ENCODE results near the gene UBE3A. TPM values are rescaled to one million over a fixed set of nuclear protein-coding genes. Genes with fewer than 3 reads are reported as not detected.
A peak's percentile ranks its signal among the peaks of the same experiment; 100 is the strongest.

The UBE3A gene
- total and polyA plus RNA-seq, 10 donors = 12.2 to 111 (median 96.4) TPM

DNA sequence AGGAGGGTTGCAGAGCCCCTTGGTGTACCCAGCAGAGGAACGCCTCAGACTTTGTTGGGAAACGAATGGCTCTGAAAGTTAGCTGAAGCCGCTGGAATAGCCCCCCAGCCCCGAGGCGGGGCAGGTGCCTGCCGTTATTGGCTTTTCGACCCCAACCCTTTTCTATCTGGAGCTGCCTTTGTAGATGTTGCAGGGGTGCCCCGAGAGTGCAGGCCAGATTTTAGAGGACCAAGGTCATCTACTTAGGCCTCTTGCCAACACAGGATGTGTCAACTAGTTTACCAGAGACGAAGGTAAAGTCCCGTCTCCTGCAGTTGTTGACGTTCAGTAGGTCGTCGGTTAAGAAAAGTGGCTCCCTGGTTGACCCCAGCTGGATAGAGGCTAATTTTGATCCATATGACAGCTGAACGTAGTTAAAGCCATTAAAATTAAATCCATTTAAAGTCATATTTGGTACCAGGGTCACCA is 579 bp upstream of the UBE3A start:
- intact Hi-C loops (cut with DNase I; ENCODE audit: low total_unique reads) = no loop called here
- WGBS, 5 donors = 6 to 10% (median 7%) methylated on average over 12 to 14 of the region's 14 CpGs
- Histone ChIP-seq H3K36me3 (no peaks in the 10 kb centered on the region), H3K4me1 (peaks cover 11 to 48% (median 37%) of the 10 kb centered on the region in 6 donors), H3K9me3 (no peaks in the 10 kb centered on the region), H3K27me3 (replicated peaks in 1 of 7) (no peaks in the 10 kb centered on the region), H3K27ac (peak overlapping the region; percentile 92 to 99 (median 97)), H3K4me3 (peak overlapping the region; percentile 52 to 99 (median 92))
- no peak for TF ChIP-seq POLR2A (IDR thresholded peaks at IDR 0.05)
- TF ChIP-seq, protein P1, sequence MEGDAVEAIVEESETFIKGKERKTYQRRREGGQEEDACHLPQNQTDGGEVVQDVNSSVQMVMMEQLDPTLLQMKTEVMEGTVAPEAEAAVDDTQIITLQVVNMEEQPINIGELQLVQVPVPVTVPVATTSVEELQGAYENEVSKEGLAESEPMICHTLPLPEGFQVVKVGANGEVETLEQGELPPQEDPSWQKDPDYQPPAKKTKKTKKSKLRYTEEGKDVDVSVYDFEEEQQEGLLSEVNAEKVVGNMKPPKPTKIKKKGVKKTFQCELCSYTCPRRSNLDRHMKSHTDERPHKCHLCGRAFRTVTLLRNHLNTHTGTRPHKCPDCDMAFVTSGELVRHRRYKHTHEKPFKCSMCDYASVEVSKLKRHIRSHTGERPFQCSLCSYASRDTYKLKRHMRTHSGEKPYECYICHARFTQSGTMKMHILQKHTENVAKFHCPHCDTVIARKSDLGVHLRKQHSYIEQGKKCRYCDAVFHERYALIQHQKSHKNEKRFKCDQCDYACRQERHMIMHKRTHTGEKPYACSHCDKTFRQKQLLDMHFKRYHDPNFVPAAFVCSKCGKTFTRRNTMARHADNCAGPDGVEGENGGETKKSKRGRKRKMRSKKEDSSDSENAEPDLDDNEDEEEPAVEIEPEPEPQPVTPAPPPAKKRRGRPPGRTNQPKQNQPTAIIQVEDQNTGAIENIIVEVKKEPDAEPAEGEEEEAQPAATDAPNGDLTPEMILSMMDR (IDR thresholded peaks at IDR 0.05 in 8 of 11, conservative IDR thresholded peaks at IDR 0.05 in 3 of 11) = peak in 1 of 11 experiments; percentile 4
- DNase-seq = no peak

- peak overlapping the region; percentile 65 to 99 (median 92) for H3K4me3 ChIP-seq
- peaks cover 12 to 62% (median 50%) of the 10 kb centered on the region in 6 donors for H3K4me1 ChIP-seq
- H3K27ac ChIP-seq = peak overlapping the region; percentile 92 to 99 (median 97)
- DNase-seq = peak; percentile 93
- intact Hi-C loops (cut with DNase I; ENCODE audit: low total_unique reads) = no loop called here
- H3K9me3 ChIP-seq = no peaks in the 10 kb centered on the region
- no peak for TF ChIP-seq POLR2A (IDR thresholded peaks at IDR 0.05)
- TF ChIP-seq, protein P1 (IDR thresholded peaks at IDR 0.05 in 8 of 11, conservative IDR thresholded peaks at IDR 0.05 in 3 of 11) = peak in 8 of 11 experiments; percentile 8 to 59 (median 32)
- TF ChIP-seq POLR2AphosphoS5 (IDR thresholded peaks at IDR 0.05) = peak in 2 of 3 donors; percentile 19 to 26
- 0 to 2% (median 0%) methylated on average over 24 to 67 of the region's 67 CpGs for WGBS, 5 donors
- no peaks in the 10 kb centered on the region for H3K27me3 ChIP-seq (replicated peaks in 1 of 7)
- H3K36me3 ChIP-seq = no peaks in the 10 kb centered on the region
Measured at GRCh38 chr15:25437777-25438600, 835 bp downstream of the UBE3A start.

- Histone ChIP-seq H3K4me3 (peak overlapping the region in 3 of 8 donors; percentile 19 to 99 (median 94)), H3K27ac (no peak overlapping the region), H3K27me3 (replicated peaks in 1 of 7) (no peaks in the 10 kb centered on the region), H3K9me3 (no peaks in the 10 kb centered on the region), H3K36me3 (no peaks in the 10 kb centered on the region), H3K4me1 (peaks cover 12 to 75% (median 62%) of the 10 kb centered on the region in 6 donors)
- DNase-seq = no peak
- TF ChIP-seq POLR2AphosphoS5 (IDR thresholded peaks at IDR 0.05) (no peak), POLR2A (IDR thresholded peaks at IDR 0.05) (no peak)
- TF ChIP-seq, protein P1 (IDR thresholded peaks at IDR 0.05 in 8 of 11, conservative IDR thresholded peaks at IDR 0.05 in 3 of 11) = no peak
- intact Hi-C loops (cut with DNase I; ENCODE audit: low total_unique reads) = no loop called here
Measured at GRCh38 chr15:25436707-25437106, 2.1 kb downstream of the UBE3A start.
